Upper lobe of left lung (tissue), 4 donors: ENCODE data around the gene AKT2.

Experiments
- CTCF ChIP-seq, 6 experiments: fragments of 450-650 bp in 4 of 6; fragments of 200-600 bp in 2 of 6; sonication (generic) in 2 of 6; IDR thresholded peaks; one replicate each; pipeline ENCODE4 v1.5.1; 2016 to 2019; ENCODE audit warnings: antibody characterized with exemption in 6 of 6
- EP300 ChIP-seq, 4 donors: sonication (generic); formaldehyde crosslinking; IDR thresholded peaks; one replicate each; pipeline ENCODE4 v1.5.1; 2017; ENCODE audit warnings: antibody characterized with exemption in 4 of 4, control low read depth in 2 of 4
- POLR2AphosphoS5 ChIP-seq, 2 donors: sonication (generic); formaldehyde crosslinking; IDR thresholded peaks; one replicate each; pipeline ENCODE4 v1.5.1; 2017; ENCODE audit warnings: antibody characterized with exemption in 2 of 2

GRCh38 chr19:40217934-40218890 is 66.9 kb downstream of the AKT2 start, which contains the start of gene TTC9B:
- TF ChIP-seq CTCF (IDR thresholded peaks at IDR 0.05) (no peak), EP300 (IDR thresholded peaks at IDR 0.05) (no peak), POLR2AphosphoS5 (IDR thresholded peaks at IDR 0.05) (no peak)
